HT-29 (cell line): ENCODE measurements around the gene KLHL12. TPM values are rescaled to one million over a fixed set of nuclear protein-coding genes. Genes with fewer than 3 reads are reported as not detected.

Experiments
- small RNA-seq: library from RNA; depleted of rRNA; stranded (forward); fragments of <200 nt; gene quantifications from one replicate; pipeline ENCODE3, GENCODE V24; 2014
- total RNA-seq: library from RNA; depleted of rRNA; stranded (reverse); fragments of >200 nt; shearing (Covaris generic); gene quantifications from 2 replicates; pipeline ENCODE4 v1.2.3, GENCODE V29; 2014; rRNA removed

Gene KLHL12
- total RNA-seq, 1 experiment from 2014 or later: 12.7 TPM

Small RNAs within 50 kb of the gene (small RNA-seq; reads per million reads assigned to genes)
- not detected for gene RF00019

Other genes with a start within 250 kb of the KLHL12 start
- gene SYT2, start 216.8 kb downstream of the KLHL12 start, total RNA-seq: 0.05 and 0.10 TPM in 2 replicates
- 15.1 and 23.8 TPM in 2 replicates for gene KDM5B, start 118.8 kb downstream of the KLHL12 start, total RNA-seq
- gene PCAT6, start 116.3 kb downstream of the KLHL12 start, total RNA-seq: not detected in 2 replicates
- 5.9 and 8.2 TPM in 2 replicates for gene RABIF, start 38.1 kb downstream of the KLHL12 start, total RNA-seq
- gene ADIPOR1, start 31.1 kb upstream of the KLHL12 start, total RNA-seq: 105 and 117 TPM in 2 replicates
- gene CYB5R1, start 40.0 kb upstream of the KLHL12 start, total RNA-seq: 27.5 and 38.5 TPM in 2 replicates
- gene TMEM183A, start 80.1 kb upstream of the KLHL12 start, total RNA-seq: 92.5 and 94.2 TPM in 2 replicates
- gene PPFIA4, start 99.3 kb upstream of the KLHL12 start, total RNA-seq: 0.08 and 0.16 TPM in 2 replicates
- not detected in 2 replicates for gene MYOG, start 158.8 kb upstream of the KLHL12 start, total RNA-seq
- 0.89 TPM in 1 of 2 replicates, not detected in the other for gene ADORA1, start 200.5 kb upstream of the KLHL12 start, total RNA-seq
- not detected in 2 replicates for gene MYBPH, start 248.6 kb upstream of the KLHL12 start, total RNA-seq